ENCODE results near the gene TCEA3. TPM values are rescaled to one million over a fixed set of nuclear protein-coding genes. Genes with fewer than 3 reads are reported as not detected.
"Not testable (repeated sequence)": the region's sequence is repeated elsewhere in the genome, so short reads cannot be mapped to it uniquely, and the experiment has no call there.

The TCEA3 gene
- total RNA-seq, 2 experiments from 2014 or later: 1.1 to 1.2 TPM

DNA sequence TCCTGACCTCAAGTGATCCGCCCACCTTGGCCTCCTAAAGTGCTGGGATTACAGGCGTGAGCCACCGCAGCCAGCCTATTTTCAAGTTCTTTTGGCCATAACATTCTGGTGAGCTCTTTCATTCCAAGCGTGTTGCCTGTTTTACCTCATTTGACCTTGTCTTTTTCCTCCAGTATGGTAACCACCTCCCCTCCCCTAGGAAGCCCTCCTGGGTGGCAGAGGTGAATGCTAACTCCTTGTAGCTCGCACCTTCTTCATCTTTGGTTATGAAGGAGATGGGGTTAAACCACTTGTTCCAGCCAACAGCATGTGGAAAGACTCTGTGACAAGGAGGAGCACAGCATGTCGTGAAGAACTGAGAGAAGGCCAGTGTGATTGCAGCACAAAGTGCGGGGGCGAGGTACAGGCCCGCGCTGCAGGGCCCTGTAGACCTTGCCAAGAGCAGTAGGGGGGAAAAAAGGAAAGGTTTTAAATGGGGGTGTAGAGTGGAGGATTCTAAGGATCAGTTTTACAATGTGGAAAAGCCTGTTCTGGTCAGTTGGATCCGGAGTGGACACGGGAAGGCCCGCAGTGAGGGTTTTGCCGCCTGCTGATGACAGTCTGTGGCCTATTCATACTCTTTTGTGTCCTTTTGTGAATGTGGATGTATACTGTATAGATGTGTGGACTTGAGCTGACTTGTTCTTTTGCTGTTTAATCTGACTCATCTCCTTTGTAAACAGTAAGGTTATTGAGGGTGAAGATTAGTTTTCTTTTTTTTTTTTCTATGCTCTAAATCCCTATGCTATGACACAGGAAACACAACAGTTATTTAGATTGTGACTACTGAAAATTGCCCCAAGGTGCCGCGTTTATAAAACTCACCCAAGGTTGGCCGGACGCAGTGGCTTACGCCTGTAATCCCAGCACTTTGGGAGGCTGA is 47.4 kb downstream of the TCEA3 start:
- ChIA-PET POLR2A (no interaction called here), CTCF (no interaction called here)

- CTCF ChIA-PET: interaction anchor here (0.5 kb wide), 1 partner anchor 504 kb away, joined by 4 read pairs; no protein-coding TSS in a partner anchor
- POLR2A ChIA-PET: not testable (repeated sequence)
These were observed 50.3 kb downstream of the TCEA3 start for GRCh38 chr1:23374079-23374735.

- ChIA-PET POLR2A (no interaction called here), CTCF (interaction anchor here (0.6 kb wide), 1 partner anchor 372 kb away, joined by 3 read pairs; no protein-coding TSS in a partner anchor)
These were observed 52.3 kb downstream of the TCEA3 start for GRCh38 chr1:23371987-23372880.

GRCh38 chr1:23370709-23371584 is 53.6 kb downstream of the TCEA3 start:
- CTCF ChIA-PET: no interaction called here
- POLR2A ChIA-PET: interaction anchor here (0.6 kb wide), 1 partner anchor 27 kb away, joined by 3 read pairs; the partner anchor contains the start of gene HNRNPR

GRCh38 chr1:23370330-23370708 is 54.2 kb downstream of the TCEA3 start:
- POLR2A ChIA-PET: interaction anchor here (0.6 kb wide), 1 partner anchor 26 kb away, joined by 3 read pairs; the partner anchor contains the start of gene HNRNPR
- CTCF ChIA-PET: interaction anchor here (1.0 kb wide), 1 partner anchor 26 kb away, joined by 4 read pairs; the partner anchor contains the start of gene HNRNPR

- POLR2A ChIA-PET: interaction anchor here (3.1 kb wide), 1 partner anchor 25 kb away, joined by 50 read pairs; the partner anchor contains the start of gene HNRNPR
- CTCF ChIA-PET: interaction anchor here (1.0 kb wide), 1 partner anchor 25 kb away, joined by 4 read pairs; the partner anchor contains the start of gene HNRNPR
These were observed 55.1 kb downstream of the TCEA3 start, which contains the start of gene ZNF436 for GRCh38 chr1:23369335-23370013. TSS of gene ZNF436 (minus strand) at chr1:23369836. CDS start at chr1:23368005, 1,831 bp downstream.

DNA sequence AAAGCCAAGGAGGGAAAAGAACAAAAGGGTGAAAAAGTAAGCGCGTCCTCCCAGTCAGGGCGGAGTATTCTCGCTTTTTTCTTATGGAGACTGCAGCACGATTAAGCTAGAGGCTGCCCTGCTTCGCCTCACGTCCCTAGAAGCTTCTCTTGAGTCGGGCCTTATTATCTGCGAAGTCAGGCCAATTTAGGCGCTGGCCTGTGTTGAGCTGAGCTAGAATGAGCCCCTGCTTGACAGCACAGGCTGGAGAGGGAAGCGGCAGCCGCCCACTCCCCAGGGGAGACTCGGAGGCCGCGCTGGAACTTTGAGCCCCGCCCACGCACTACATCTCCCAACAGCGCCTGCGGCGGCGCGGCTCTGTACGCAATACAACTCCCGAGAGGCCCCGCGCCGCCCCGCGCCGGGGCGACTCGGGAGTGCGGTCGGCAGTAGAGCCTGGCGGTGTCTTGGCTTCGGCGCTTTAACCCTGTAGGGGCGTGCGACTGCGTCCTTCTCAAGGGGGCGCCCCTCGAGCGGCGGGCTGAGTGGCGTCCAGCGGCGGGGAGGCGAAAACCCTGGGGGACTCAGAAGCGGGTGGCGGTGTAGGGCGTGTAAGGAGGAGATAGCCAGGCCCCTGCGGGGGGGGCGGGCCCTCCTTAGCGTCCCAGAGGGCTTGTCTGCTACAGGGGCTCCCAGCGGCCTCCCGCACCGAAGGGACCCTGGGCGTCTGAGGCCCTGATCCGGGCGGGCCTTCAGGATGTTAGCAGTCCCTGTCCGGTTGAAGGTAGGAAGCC is 55.8 kb downstream of the TCEA3 start:
- POLR2A ChIA-PET: interaction anchor here (3.1 kb wide), 1 partner anchor 24 kb away, joined by 50 read pairs; the partner anchor contains the start of gene HNRNPR
- CTCF ChIA-PET: interaction anchor here (0.5 to 1.3 kb wide), 2 partner anchors 24 to 44 kb away, joined by 3 to 10 read pairs; partner anchors contain the start of gene HNRNPR

- CTCF ChIA-PET: interaction anchor here (0.5 to 1.3 kb wide), 2 partner anchors 23 to 44 kb away, joined by 3 to 10 read pairs; partner anchors contain the start of gene HNRNPR
These were observed 56.6 kb downstream of the TCEA3 start for GRCh38 chr1:23367791-23368561.

GRCh38 chr1:23367451-23367790 is 57.1 kb downstream of the TCEA3 start:
- POLR2A ChIA-PET: interaction anchor here (0.6 to 3.1 kb wide), 2 partner anchors 23 to 456 kb away, joined by 12 to 50 read pairs; partner anchors contain the start of gene HNRNPR
- CTCF ChIA-PET: no interaction called here

More at GRCh38 chr1:23367791-23368561, 56.6 kb downstream of the TCEA3 start:
- POLR2A ChIA-PET: interaction anchor here (0.6 to 3.1 kb wide), 2 partner anchors 23 to 455 kb away, joined by 12 to 50 read pairs; partner anchors contain the start of gene HNRNPR

GRCh38 chr1:23366598-23366997 is 58.0 kb downstream of the TCEA3 start:
- ChIA-PET CTCF (interaction anchor here (1.5 kb wide), 1 partner anchor 24 kb away, joined by 3 read pairs; no protein-coding TSS in a partner anchor), POLR2A (no interaction called here)

DNA sequence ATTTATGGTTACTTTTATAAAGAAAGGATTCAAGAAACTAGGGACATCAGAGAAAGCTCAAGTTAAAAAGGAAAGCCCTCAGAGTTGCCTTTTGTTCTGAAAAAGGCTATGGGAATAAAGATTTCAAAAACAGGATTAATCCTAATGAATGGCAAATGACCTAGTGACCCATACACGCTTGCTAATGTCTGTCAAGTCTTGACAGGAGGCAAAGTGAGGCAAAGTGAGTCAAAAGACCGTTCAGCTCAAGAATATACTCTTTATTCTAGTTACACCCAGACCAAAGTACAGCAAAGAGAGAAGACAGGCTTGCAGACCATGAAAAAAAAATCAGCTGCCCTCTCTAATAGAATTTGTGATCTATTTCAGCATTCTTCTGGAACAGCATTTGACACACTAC is 58.4 kb downstream of the TCEA3 start:
- CTCF ChIA-PET: interaction anchor here (1.5 kb wide), 1 partner anchor 23 kb away, joined by 3 read pairs; no protein-coding TSS in a partner anchor

GRCh38 chr1:23362218-23362713 is 62.3 kb downstream of the TCEA3 start:
- ChIA-PET CTCF (interaction anchor here (1.8 kb wide), 1 partner anchor 18 kb away, joined by 4 read pairs; the partner anchor contains the start of gene HNRNPR), POLR2A (interaction anchor here (1.3 kb wide), 1 partner anchor 18 kb away, joined by 5 read pairs; the partner anchor contains the start of gene HNRNPR)

More for the DNA sequence above, 58.4 kb downstream of the TCEA3 start:
- POLR2A ChIA-PET: no interaction called here

DNA sequence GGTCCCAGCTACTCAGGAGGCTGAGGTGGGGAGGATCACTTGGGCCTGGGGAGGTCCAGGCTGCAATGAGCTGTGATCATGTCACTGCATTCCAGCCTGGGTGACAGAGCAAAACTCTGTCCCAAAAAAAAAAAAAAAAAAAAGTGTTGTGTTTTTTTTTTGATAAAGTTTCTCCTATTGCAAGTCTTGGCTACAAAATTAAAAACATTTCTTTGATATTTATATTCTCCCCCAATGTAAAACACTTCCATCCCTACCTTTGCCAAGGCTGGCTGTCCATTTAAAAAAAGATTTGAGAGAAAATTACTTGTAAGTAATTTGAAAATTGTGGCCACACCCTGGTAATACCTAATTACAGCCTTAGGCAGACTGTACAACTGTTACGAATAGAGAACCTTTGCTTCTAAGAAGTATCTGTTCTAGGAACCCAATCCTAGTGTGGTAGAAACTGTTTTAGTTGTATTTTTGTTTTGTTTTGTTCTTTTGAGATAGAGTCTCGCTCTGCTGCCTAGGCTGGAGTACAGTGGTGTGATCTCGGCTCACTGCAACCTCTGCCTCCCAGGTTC is 66.2 kb downstream of the TCEA3 start:
- CTCF ChIA-PET: interaction anchor here (0.6 kb wide), 1 partner anchor 1396 kb away, joined by 5 read pairs; no protein-coding TSS in a partner anchor
- POLR2A ChIA-PET: no interaction called here

- ChIA-PET POLR2A (interaction anchor here (1.2 kb wide), 1 partner anchor 13 kb away, joined by 6 read pairs; the partner anchor contains the start of gene HNRNPR), CTCF (interaction anchor here (0.6 to 0.8 kb wide), 2 partner anchors 51 to 1397 kb away, joined by 3 to 5 read pairs; no protein-coding TSS in a partner anchor)
These were observed 67.2 kb downstream of the TCEA3 start for GRCh38 chr1:23357138-23357908.
